ENCODE results near the gene FAM234B.
"Not testable (repeated sequence)": the region's sequence is repeated elsewhere in the genome, so short reads cannot be mapped to it uniquely, and the experiment has no call there.

Gene FAM234B

DNA sequence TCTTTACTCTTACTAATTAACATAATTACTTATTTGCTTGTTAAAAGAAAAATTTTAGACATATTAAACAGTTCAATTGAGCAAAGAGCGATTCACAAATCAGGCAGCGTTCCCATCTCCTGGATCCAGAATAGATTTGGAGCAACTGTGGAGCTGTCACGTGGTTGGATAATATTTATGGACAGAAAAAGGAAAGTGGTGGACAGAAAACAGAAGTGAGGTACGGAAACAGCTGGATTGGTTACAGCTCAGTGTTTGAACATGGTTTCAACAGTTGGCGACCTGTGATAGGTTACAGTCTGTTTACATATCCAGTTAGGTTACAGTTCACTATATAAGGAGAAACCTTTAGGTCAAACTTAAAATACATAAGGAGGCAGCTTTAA lies 19.7 kb upstream of the FAM234B start:
- no peak for DNase-seq

- no peak for DNase-seq
These were observed 17.9 kb upstream of the FAM234B start for GRCh38 chr12:13026286-13026685.

DNA sequence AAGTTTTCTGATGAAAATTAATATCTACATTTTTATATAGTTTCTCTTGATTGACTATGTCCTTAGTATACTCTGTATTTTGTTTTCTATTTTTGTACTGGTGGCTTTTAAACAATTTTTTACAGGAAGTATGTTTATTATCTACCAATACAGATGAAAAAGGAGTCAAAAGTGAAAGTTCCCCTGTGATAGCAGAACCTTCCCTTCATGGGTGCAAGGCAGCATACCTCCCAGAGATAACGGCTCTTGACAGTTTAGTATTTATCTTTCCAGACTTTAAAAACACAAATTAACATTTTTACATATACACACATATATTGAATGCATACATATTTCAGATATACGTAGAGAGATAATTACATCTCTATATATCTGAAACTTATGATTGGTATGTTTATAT lies 17.1 kb upstream of the FAM234B start:
- DNase-seq = no peak

- no peak for DNase-seq
These were observed 16.7 kb upstream of the FAM234B start for GRCh38 chr12:13027508-13027907.

DNA sequence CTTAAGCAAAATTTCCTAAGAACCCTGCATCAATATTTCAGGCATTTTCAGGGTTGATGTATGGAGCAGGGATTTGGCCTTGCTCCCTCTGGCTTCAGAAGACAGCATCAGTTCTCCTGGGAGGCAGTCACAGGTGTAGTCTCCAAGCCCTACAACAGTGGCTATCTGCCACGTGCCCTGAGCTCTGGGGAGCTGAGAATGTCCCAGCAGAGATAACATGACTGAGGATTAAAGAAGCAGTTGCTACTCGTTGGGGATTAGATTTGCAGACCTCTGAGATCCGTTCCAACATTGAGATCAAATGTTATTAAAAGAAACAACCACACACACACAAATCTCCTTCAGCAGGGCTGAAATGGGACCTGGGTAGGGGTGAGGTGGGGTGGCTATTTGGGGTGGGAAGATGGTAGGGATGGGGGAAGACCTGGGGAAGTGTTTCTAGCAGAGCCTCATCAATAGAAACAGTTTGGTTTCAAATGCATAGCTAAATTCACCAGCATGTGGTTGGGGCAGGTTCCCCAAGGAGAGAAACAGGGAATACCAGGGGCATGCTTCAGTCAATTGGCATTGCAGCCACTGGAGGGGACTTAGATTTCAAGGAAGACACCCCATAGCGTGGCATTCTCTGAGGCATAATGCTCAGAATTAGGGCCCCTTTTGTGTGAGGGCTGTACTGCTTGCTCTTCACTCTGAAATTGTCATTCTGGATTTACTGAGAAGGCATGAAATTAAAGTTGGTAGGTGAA lies 15.2 kb upstream of the FAM234B start:
- DNase-seq = no peak

- DNase-seq = peak; percentile 51
These were observed 13.5 kb upstream of the FAM234B start for GRCh38 chr12:13030541-13031291.

DNA sequence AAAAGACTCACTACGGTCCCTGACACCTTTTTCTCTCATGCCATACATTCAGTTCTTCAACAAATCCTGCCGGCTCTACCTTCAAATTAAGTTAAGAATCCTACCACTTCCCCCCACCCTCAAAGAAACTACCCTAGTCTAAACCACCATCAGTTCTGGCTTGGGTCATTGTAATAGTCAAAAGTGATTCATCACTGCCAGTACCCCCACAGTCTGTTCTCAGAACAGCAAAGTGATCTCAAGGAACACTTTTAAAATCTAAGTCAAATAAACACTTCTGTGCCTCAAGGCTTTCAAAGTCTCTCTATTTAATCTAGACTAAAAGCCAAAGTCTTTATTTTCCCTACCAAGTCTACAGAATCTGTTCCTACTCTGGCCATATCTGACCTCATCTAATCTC lies 12.0 kb upstream of the FAM234B start:
- no peak for DNase-seq

GRCh38 chr12:13033476-13033875 lies 10.7 kb upstream of the FAM234B start:
- no peak for DNase-seq

- not testable (repeated sequence) for DNase-seq
These were observed 8.8 kb upstream of the FAM234B start for GRCh38 chr12:13035335-13035734.

DNA sequence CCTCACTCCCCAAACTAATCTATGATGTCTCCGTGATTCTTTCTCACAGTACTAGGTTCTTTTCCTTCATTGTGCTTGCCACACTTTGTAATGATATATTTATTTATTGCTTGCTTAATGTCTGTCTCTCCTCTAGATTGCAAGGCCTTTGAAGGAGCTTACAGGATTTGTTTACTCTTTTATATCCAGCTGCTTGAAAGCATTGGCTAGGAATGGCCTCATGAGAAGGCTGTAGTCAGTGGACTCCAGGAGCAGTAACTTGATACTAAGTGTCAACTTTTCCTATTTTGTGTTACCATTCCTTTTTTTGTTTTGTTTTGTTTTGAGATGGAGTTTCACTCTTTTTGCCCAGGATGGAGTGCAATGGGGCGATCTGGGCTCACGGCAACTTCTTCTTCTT lies 7.3 kb upstream of the FAM234B start:
- DNase-seq = no peak

GRCh38 chr12:13038491-13039161 lies 5.6 kb upstream of the FAM234B start:
- no peak for DNase-seq

DNA sequence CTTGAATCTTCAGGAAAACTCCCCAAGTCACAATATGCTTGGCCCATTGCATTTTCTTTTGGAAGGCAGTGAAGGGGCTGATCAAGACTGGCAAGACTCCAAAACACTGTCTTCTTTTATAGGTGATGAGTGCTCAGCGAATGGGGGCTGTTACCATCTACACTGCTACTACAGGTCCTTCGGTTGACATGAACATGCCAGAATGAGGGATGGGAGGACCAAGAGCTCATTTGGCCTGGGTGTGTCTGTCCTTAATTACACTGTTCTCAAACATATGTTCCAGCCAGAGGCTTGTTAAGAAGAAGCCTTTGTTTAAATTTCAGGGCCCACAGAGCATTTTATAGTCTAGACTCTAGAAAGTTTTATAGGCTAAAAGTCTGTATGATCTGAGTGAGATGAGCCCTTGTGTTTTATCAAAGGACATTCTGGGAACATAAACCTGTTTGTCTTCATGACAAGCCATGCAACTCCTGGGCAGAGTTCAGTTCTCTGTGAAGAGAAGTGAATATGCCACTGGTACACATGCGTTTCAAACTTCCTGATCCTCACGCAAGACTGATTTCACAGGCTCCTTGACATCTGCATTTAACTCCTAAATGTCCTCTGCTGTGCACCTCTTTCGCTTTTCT lies 4.7 kb upstream of the FAM234B start:
- DNase-seq = no peak

GRCh38 chr12:13041224-13041623 lies 3.0 kb upstream of the FAM234B start:
- no peak for DNase-seq

GRCh38 chr12:13042666-13043230 lies 1.4 kb upstream of the FAM234B start:
- no peak for DNase-seq

- DNase-seq = no peak
These were observed 722 bp downstream of the FAM234B start for GRCh38 chr12:13044906-13045299.

GRCh38 chr12:13045816-13046215 lies 1.6 kb downstream of the FAM234B start:
- DNase-seq = no peak

DNA sequence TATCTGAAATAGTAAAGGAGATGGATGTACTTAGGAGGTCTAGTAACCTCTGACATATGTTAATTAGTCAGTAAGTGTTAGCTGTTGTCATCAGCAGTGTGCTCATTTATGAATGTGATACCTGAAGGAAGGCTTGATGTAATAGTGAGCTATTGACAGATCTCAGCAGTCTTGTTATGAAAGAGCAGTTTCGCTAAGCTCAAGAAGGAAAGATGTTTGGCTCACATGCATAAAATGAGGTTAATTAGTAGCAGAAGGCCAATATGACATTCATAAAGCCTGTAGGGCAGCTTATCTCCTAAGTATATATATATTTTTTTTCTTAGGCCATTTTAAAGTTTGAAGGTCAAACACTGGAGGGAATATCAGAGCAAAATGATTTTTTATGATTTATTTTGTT lies 2.8 kb downstream of the FAM234B start:
- no peak for DNase-seq

DNA sequence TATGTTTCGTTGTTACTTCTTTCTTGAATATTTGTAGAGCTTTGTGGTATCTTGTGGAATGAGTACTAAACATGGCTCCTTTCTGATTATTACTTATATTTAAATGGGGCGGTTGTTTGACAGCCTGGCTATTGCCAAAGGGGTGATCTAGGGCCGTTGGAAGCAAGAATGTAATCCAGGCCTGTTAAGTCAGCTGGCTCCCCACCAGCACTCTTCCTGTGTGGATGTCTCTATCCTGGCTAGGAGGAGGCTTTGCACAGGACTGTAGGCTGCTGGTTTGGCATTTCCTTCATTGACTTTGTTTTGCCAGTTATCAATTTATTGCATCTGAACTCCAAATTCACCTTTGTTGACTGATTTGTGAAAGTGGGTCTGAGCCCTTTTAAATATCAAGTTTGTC lies 5.6 kb downstream of the FAM234B start:
- no peak for DNase-seq

GRCh38 chr12:13052421-13052820 lies 8.2 kb downstream of the FAM234B start:
- no peak for DNase-seq

DNA sequence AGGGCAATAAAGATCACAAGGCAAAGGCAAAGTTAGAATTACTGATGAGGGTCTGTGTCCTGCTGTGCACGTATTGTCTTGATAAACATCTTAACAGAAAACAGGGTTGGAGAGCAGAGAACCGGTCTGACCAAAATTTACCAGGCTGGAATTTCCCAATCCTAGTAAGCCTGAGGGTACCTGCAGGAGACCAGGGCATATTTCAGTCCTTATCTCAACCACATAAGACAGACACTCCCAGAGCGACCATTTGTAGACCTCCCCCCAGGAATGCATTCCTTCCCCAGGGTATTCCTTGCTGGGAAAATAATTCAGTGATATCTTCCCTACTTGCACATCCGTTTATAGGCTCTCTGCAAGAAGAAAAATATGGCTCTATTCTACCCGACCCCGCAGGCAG lies 9.4 kb downstream of the FAM234B start:
- DNase-seq = not testable (repeated sequence)

DNA sequence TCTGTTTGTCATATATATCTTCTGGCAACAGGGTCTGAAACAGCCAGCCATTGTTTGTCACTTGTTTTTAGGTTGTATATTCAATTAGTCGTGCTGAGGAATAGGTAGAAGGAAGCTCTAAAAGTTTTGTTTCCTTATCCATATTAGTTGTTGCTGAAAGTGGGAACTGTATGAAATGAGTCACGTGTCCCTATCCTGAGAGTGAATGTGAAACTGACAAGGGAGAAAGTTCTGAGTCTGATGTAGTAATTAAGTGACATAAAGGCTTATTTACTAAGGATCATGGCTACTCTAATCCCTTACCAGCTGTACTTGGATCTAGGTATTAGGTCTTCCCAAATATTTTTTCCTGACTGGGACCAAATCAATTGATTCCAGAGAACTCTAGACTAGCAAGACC lies 16.4 kb downstream of the FAM234B start:
- DNase-seq = no peak

DNA sequence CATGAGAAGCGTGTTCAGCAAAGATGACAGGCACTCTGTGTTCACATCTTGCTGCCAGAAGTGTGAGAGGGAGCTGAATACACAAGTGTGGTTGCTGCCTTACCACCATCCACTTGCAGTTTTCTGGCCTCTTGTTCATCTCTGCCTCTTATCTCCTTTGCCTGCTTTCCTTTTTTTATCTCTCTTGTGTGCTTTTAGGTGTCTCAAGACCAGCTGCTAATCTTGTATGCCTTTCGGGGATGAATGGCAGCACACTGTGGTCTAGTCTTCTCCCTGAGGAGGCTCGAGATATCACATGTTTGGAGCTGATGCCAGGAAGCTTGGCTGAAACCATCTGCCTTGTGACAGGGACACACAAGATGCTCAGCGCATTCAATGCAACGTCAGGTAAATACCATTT lies 17.2 kb downstream of the FAM234B start:
- no peak for DNase-seq

GRCh38 chr12:13062669-13063068 lies 18.5 kb downstream of the FAM234B start:
- DNase-seq = no peak

Measured in NCI-H446 treated with DMSO at 0.1 percent for 48 hours (cell line).